Ecto neural progenitor cell (in vitro differentiated cells): ENCODE measurements around the gene NEDD4.
A peak's percentile ranks its signal among the peaks of the same experiment; 100 is the strongest.
"Not testable (repeated sequence)": the region's sequence is repeated elsewhere in the genome, so short reads cannot be mapped to it uniquely, and the experiment has no call there.

ENCODE experiments used
- DNase-seq: peaks from one replicate; pipeline ENCODE4 v3.0.0-alpha.2; 2018; ENCODE audit warnings: low spot score

NEDD4 gene

DNA sequence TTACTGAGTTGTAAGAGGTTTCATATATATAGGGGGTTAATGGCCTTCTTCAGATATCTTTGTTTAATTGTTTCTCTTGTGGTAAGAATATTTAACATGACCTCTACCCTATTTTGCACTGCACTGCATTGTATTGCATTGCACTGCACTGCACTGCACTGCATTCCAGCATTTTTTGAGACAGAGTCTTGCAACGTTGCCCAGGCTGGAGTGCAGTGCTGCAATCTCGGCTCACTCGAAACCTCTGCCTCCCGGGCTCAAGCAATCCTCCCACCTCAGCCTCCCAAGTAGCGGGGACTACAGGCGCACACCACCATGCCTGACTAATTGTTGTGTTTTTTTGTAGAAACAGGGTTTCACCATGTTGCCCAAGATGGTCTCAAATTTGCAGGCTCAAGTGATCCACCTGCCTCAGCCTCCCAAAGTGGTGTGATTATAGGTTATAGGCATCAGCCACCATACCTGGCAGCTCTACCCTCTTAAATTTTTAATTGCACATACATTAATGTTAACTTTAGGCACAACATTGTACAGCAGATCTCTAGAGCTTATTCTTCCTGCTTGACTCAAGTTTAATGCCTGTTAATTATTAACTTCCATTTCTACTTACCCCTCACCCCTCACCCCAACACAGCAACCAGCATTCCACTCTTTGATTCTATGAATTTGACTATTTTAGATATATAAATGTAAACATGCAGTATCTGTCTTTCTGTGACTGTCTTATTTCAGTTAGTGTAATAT is 38.4 kb downstream of the NEDD4 start:
- DNase-seq = no peak

DNA sequence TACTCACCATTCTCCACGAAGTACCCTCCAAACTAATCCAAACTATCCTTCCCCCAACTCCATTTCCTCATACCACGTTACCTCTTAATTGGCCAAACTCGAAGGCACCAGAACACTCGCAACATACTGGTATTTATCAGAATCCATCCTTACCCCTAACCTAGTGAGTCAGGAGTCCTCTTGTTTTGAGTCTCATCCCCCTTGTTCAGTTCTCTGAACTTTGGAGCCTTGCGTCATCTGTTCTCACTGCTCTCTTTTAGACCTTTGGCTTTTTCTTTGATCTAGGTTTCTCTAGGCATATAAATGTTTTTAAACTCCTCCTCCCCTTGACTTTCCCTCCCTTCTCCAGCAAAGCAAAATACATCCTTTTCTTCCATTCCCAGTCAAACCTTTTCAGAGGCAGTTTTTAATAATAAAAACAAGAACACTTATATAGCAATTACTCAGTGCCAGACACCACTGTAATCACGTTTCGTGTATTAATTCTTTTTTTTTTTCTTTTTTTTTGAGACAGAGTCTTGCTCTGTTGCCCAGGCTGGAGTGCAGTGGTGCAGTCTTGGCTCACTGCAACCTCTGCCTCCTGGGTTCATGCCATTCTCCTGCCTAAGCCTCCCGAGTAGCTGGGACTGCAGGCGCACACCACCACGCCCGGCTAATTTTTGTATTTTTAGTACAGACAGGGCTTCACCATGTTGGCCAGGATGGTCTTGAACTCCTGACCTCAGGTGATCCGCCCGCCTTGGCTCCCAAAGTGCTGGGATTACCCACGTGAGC is 40.7 kb downstream of the NEDD4 start:
- not testable (repeated sequence) for DNase-seq

DNA sequence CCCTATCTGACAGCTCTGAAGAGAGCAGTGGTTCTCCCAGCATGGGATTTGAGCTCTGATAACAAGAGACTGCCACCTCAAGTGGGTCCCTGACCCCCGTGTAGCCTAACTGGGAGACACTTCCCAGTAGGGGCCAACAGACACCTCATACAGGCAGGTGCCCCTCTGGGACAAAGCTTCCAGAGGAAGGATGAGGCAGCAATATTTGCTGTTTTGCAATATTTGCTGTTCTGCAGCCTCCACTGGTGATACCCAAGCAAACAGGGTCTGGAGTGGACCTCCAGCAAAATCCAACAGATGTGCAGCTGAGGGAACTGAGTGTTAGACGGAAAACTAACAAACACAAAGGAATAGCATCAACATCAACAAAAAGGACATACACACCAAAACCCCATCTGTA is 48.8 kb downstream of the NEDD4 start:
- DNase-seq = not testable (repeated sequence)

DNA sequence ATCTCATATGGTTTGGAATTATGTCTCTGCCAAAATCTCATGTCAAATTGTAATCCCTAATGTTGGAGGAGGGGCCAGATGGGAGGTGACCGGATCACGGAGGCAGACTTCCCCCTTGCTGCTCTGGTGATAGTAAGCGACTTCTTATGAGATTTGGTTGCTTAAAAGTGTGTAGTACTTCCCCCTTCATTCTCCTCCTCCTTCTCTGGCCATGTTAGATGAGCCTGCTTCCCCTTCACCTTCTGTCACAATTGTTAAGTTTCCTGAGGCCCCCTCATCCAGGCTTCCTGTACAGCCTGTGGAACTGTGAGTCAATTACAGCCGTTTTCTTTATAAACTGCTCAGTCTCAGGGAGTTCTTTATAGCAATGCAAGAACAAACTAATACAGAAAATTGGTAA is 51.1 kb downstream of the NEDD4 start:
- DNase-seq = no peak

DNA sequence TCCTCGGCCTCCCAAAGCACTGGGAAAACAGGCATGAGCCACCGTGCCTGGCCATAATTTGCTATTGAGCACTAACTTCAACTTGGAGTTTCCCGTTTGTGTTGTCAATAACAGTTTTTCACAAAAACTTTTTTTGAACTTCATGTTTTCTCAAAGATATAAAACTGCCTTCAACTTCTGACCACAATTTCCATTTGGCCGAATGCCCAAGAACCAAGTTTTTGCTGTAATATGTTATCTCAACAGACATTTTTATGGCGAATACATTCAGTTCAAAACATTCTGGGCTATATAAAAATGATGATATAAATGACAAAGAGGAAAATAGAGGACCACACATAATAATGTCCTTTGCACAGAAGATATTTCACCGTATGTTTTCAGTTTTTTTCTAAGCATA is 56.4 kb downstream of the NEDD4 start:
- DNase-seq = no peak

DNA sequence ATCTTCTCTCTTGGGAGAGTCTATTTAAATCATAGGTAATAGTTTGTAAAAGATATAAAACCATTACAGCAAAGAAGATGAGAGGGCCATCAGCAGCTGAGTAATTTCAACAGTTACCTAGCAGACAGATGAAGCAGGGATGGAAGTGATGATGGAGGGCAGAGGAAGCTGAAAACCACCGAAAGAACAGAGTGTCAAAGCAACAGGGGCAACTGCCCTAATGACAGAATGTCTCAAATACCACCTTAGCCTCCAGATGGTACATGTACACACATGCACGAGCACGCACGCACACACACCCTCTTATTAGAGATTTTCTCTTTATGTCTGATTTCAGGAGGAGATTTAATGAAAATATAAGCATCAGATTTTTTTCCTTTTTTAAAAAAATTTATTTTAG is 64.5 kb downstream of the NEDD4 start:
- DNase-seq = no peak

DNA sequence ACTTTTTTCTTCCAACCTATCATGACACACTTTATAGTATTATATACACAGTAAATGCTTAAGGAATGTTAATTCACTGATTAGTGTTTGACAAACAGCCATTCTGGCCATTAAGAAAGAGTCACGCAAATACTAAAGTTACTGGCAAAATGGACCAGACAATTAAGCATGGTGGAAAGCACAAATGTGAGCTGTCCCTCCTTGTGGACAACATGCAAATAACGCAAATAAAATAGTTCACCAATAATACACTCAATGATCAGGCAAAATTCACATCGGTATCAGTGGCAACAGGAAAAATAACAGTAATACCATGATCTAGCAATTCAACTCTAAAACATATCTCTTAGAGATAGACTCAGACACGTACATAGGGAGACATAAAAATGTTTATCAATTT is 71.7 kb downstream of the NEDD4 start:
- no peak for DNase-seq

DNA sequence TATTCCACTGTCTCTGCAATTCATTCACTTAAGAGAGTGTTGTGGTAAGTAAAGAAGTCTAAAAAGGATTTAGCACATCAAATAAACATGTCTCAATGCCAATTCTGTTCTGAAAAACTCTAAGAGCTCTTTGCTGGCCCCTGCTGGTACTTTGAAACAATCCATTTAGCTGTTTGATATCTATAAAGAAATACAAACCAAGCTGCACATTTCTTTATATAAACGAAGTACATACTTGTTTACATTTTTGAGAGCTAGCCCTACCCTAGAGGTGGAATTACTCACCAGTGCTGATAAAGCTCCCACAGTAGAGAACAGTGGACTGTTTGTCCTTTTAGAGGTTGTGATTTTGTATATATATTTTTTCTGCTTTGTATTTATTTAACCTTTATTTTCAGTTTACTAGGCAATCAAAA is 75.5 kb downstream of the NEDD4 start:
- DNase-seq = no peak

DNA sequence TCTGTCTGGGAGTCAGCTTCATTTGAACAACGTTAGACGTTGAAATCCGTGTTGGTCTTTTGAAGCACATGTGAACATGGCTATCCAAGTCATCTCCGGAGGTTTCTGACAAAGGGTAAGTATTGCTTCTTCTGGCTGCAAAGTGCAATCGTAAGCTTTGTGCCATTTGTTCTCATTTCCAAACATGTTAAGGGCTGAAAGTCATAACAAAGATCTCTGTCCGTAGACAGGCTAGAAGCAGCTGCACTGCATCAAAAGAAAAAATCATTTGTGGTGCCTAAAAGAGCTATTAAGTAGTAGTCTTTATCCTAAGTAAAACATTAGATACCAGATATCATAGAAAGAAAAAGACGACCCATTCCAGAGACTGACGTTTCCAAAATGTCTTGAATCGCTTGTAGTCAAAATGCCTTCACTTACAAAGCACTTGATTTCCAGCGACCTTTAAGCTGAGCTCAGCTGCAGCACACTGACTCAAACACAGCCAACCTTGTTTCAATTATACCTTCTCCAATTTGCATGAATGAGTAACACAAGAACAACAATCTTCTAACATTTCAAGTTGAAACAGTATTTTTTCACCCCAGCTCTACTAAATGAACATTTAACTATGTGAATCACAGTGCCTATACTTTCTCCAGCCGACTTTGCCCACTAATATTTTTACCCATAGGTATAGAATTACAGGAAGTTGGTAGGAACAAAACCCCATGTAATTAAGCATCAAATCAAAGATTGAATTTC is 76.6 kb downstream of the NEDD4 start:
- DNase-seq = no peak

DNA sequence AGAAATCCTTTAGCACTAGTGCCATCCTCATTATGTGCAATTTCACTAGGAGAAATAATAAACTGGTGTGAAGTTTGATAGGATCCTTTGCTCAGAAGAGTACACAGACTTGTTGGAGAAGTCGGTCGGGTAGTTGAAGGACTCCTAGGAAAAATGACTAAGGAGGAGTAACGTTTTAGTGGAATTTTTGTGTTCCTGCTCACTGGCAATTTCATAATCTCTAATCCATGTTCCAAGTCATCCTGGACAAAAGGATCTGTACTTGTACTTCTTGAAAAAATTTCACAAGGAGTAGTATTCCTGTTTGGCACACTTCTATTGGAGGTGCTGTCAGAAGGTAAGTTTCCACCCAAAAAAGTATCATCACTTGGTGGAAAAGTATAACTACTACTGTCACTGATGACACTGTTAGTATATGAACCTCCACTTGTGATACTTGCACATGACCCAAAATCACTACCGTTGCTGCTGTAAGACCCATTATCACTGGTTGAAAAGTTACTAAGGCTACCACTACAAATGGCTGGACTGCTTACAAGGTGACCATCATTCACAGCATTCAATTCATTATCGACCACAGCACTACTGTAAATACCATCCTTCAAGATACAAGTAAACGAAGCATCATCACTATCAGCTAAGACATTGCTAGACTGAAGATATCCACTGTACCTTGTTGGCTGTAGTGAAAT is 77.4 kb downstream of the NEDD4 start:
- DNase-seq = no peak

DNA sequence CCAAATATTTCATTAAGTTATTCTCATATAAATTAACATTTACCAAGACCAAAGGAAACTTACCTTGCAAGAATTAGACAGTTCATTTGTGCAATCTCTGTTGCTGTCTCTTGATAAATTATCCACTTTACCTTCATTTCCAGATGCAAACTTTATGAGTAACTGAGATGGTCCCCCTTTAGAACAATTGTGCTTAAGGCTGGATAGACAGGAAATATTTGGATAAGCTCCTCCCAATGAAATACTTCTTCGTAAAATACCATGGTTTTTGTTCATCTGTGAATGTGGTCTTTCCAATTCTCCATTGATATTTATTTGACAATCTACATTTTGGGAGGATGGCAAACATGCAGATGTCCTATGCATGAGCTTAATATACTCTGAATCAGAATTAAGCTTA is 78.2 kb downstream of the NEDD4 start:
- DNase-seq = no peak

DNA sequence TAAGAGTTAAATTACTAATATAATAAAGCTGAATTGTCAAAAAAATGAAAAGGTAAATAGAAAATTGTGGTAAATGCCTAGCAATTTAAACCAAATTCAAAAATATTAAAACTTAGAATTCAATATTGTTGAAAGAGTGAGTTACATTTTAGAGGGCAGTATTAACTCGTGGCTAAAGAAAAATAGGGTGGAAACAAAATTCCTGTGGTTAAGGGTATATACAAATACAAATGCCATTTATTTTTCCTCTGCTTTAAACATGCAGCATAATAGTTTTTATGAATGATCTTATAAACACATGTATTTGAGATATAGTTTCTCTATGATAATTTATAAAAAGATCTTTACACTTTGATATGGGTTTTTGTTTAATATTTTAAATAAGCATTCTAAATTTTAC is 79.0 kb downstream of the NEDD4 start:
- no peak for DNase-seq

DNA sequence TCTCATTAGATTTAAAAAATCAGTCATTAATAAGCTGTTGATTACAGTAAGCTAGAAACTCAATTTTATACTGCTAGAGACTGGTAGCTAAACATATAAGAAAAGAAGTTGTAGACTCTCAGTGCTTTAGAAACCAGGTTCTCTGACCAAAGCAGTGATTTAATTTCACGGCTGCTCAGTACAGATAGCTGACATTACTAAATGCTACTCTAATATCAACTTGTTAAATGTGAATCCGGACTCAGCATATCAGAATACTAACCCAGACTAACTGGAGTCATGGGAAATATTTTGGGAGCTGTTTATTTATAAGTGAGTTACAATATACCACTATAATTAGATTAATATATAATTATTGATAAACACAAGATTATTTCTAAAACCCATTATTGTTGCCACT is 80.4 kb downstream of the NEDD4 start:
- no peak for DNase-seq

DNA sequence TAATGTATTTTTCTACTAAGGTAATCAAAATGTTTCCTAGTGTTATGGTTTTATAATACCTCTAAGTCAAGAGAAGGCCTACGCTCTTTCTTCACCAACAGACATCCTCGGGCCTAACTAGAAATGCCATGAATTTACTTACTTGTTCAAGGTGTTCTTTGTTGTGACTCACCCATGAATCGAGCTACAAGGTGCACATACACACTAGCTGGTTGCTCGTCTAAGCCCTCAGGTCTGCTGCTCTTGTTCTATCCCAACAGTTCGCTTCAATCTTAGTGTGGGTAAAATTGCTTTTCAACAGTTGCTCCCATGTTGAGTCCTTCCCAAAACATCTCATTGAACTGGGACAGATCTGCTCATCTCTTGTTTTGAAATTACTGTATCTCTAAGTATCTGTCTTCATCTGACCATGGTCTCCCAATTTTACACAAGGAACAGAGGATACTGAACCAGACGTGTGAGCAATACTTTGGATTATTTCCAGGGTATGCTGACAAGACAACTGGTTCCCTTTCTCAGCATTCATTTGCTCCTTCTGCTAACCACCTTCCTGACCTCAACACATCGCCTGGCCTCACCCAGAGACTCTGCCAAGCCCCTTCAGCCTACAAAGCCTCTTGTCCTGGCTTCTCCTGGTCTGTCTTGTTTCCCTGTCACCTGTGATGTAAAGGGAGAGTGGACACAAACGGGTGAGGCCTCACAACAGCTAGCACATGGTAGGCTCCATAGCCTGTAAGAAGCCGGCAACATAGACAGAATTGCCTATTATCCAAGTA is 84.2 kb downstream of the NEDD4 start:
- DNase-seq = no peak

DNA sequence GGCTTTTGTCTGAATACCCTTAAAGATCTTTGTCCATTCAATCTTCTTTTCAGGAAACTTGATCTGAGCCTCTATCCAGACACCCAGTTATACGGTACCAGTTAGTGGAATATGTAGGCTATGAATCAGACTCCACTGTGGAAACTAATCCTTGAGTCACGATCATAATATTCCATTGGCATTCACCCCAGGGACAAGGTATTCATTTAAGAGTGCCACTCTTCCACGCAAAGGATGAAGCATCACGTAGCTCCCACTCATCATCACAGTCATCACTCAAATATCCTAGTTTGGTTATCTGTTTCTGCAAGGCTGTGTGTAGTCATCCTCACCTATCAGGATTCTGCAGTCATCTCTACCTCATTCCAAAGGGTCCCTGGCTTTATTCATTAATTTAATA is 85.6 kb downstream of the NEDD4 start:
- DNase-seq = no peak

DNA sequence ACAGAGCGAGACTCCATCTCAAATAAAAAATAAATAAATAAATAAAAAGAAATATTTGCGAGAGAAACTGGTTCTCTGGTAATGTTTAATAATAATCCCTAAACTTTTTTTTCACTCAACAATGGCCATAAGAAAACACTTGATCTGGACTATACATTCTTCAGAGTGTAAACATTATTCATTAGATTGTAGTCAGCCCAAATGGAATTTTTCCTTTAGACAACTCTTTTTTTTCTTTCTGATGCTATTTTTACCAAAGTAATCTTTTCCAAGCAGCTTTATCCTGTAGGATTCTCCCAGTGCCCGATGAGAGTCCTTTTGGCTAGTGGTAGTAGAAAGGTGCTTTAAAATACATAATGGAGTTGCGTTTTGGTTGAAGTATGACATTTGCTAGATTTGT is 90.4 kb downstream of the NEDD4 start:
- DNase-seq = no peak

DNA sequence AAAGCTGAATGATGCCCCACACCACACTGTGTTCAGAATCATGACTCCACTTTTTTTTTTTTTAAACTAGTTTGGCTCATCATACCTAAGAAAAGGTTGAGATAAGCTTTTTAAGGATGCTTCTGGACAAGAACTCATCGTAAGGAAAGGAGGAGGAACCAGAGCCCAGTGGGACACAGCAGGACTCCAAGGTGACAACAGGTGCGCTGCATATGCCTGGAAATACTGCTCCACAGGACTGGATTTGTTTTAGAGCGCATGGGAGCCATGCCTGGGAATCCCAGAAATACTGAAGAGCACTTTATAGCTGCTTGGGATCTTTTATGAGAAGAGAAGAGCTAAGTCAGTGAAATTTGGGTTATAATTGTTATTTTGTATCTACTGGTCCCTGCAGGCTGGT is 93.4 kb downstream of the NEDD4 start:
- no peak for DNase-seq

DNA sequence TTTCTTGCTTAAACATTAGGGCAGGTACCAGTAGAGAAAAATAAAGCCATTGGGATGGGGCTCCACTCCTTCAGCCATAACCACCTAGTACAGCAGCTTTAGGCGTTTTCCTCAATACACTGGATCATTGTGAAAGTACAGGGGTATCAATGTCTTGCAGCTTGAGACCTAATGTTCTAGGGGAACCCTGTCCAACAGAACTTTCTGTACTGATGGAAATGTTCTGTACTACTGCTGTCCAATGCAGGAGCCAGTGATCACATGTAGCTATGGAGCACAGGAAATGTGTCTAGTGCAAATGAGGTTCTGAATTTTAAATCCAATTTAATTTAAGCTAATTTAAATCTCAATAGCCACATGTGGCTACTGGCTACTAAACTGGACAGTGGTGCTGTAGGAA is 93.9 kb downstream of the NEDD4 start:
- no peak for DNase-seq

DNA sequence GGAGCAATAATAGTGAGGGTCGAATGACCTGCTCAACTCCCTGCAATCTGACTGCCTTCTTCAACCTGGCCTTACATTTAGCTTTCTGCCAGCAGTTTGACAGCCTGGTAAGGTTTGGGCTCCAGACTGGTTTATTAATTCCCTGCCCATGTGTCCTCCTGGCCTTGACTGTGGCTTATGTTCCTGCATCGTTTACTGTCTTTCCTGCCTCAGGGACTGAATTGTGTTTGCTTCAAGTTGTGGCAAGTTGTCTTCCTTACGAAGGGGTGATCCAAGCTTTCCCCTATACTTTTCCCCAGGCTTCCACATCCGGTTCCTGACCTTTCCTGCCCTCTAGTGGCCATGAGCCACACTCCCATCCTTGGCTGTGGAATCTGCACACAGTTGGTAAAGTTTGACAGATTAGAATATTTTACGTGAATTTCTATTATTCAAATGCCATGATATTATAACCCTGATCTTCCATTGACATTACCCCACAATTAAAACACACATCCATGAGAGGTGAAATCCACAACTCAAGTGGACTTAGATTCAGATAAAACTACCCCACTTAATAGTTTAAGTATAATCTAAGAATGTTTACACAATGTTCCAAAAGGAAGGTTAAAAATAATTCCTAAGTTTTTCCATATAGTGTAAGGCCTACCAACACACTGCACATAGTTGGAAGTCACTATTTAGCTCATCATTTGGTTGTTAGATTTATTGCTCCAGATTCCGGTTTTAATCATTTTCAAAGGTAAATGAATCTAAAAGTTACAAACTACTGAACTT is 95.7 kb downstream of the NEDD4 start:
- peak; percentile 66 for DNase-seq

DNA sequence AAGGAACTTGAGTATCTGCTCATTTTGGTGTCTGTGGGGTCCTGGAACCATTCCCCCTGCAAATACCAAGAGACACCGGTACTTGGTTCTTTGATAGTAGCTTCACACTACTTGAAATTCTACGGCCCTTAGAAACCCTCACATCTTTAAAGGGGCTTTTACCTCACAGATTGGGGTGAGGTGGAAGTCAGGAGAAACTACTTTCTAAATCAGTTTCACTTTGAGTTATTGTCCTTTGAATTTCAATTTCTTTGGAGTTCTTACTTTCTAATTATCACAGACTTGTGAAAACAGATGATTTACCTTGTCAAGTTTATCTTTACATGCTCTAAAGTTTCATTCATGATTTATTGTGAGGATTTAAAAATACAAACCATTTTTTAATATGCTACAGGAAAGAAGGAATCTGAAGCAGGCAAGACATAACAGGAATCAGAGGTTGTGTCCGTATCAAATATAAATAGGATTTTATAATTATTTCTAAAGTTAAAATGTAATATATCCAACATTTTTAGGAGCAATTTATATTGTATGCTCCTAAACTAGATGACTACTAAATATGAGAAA is 98.9 kb downstream of the NEDD4 start:
- DNase-seq = no peak

DNA sequence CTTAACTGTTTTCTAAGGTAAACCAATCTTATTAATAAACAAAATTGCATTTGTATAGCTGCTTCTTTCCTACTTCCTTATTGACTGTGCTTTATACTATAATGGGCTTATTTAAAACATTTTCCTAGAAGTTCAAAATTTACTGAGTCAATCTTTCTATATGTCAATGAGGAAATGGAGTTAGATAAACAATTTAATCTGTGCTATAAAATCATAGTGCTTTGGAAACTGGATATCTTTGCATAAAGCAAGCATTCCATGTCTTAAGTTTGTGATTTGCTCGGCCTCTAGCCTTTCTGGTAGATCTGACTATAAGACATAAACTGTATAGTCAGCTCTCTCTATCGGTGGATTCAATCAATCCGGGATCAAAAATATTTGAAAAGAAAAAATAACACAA is 99.6 kb downstream of the NEDD4 start:
- no peak for DNase-seq
